ACHN (cell line): Measurements from ENCODE around the gene IL17REL.

Experiments
- DNase-seq: peaks from one replicate; pipeline ENCODE4 v3.0.0-alpha.2; 2015
- in situ Hi-C: cut with HindIII; loops from 2 replicates; pipeline ENCODE4 v1.10.0; 2017; ENCODE audit warnings: low sequenced_read_pairs, low pct_ligation_motif_present, low pct_unique_long_range_greater_than_20kb

The IL17REL gene

GRCh38 chr22:49963647-49964026, 48.9 kb downstream of the IL17REL start:
- in situ Hi-C loops, result no loop called here
- no peak for DNase-seq

- in situ Hi-C loops, result no loop called here
Observed at GRCh38 chr22:49962751-49963646, 49.6 kb downstream of the IL17REL start.

GRCh38 chr22:49962012-49962750, 50.4 kb downstream of the IL17REL start:
- in situ Hi-C loops, result no loop called here
- peak; percentile 83 for DNase-seq

More at GRCh38 chr22:49962751-49963646, 49.6 kb downstream of the IL17REL start:
- DNase-seq, result no peak

GRCh38 chr22:49961601-49962011, 51.0 kb downstream of the IL17REL start:
- no peak for DNase-seq
- in situ Hi-C loops, result no loop called here

GRCh38 chr22:49961005-49961600, 51.5 kb downstream of the IL17REL start:
- in situ Hi-C loops, result no loop called here
- no peak for DNase-seq

GRCh38 chr22:49960159-49961004, 52.2 kb downstream of the IL17REL start, which contains the start of gene PIM3:
TSS of gene PIM3 (plus strand) at chr22:49960772. CDS start at chr22:49960948, 176 bp downstream.
- in situ Hi-C loops, result no loop called here
- peak; percentile 95 for DNase-seq

GRCh38 chr22:49959782-49960158, 52.8 kb downstream of the IL17REL start:
- DNase-seq, result peak; percentile 44
- in situ Hi-C loops, result no loop called here

GRCh38 chr22:49958931-49959781, 53.4 kb downstream of the IL17REL start:
- no peak for DNase-seq
- in situ Hi-C loops, result no loop called here

- no peak for DNase-seq
- in situ Hi-C loops, result no loop called here
Observed at GRCh38 chr22:49958366-49958921, 54.1 kb downstream of the IL17REL start.

GRCh38 chr22:49957826-49958365, 54.7 kb downstream of the IL17REL start:
- no peak for DNase-seq
- in situ Hi-C loops, result no loop called here

GRCh38 chr22:49956914-49957825, 55.4 kb downstream of the IL17REL start:
- DNase-seq, result no peak
- in situ Hi-C loops, result no loop called here

- no peak for DNase-seq
- in situ Hi-C loops, result no loop called here
Observed at GRCh38 chr22:49956418-49956770, 56.2 kb downstream of the IL17REL start.

- in situ Hi-C loops, result no loop called here
- DNase-seq, result no peak
Observed at GRCh38 chr22:49955581-49956417, 56.8 kb downstream of the IL17REL start.

GRCh38 chr22:49954991-49955580, 57.5 kb downstream of the IL17REL start:
- no peak for DNase-seq
- in situ Hi-C loops, result no loop called here

GRCh38 chr22:49954354-49954753, 58.2 kb downstream of the IL17REL start:
- DNase-seq, result no peak
- in situ Hi-C loops, result no loop called here
